Measurements from ENCODE around the gene TCEAL4. TPM values are rescaled to one million over a fixed set of nuclear protein-coding genes. Genes with fewer than 3 reads are reported as not detected.

TCEAL4 gene
- total and polyA plus RNA-seq, 2 of the 13 experiments (the other 11 are each of a cell fraction or from before 2014, with no cell fraction given), result 12.6 to 31.0 TPM

GRCh38 chrX:103552236-103552635 lies 33.1 kb upstream of the TCEAL4 start (continued):
- TF ChIP-seq AFF4 (CRISPR knock-in tag; IDR thresholded peaks at IDR 0.05), result no peak
- no peak for TF ChIP-seq FOXO4 (CRISPR knock-in tag; conservative IDR thresholded peaks at IDR 0.05)
- TF ChIP-seq ZNF512B (CRISPR knock-in tag; IDR thresholded peaks at IDR 0.05; ENCODE audit: borderline replicate concordance), result no peak
- TF ChIP-seq NBN (conservative IDR thresholded peaks at IDR 0.05), result no peak
- no peak for TF ChIP-seq RBAK (CRISPR knock-in tag; IDR thresholded peaks at IDR 0.05)
- no peak for TF ChIP-seq ZKSCAN8 (CRISPR knock-in tag; IDR thresholded peaks at IDR 0.05; ENCODE audit: borderline replicate concordance)
- TF ChIP-seq JUNB (CRISPR knock-in tag; IDR thresholded peaks at IDR 0.05; ENCODE audit: borderline replicate concordance), result no peak
- peak; percentile 88 for TF ChIP-seq HNF4A (CRISPR knock-in tag; IDR thresholded peaks at IDR 0.05)
- TF ChIP-seq PHF21A (CRISPR knock-in tag; IDR thresholded peaks at IDR 0.05), result no peak
- TF ChIP-seq THYN1 (CRISPR knock-in tag; IDR thresholded peaks at IDR 0.05; ENCODE audit: borderline replicate concordance, low read depth), result no peak
- TF ChIP-seq ZNF24 (IDR thresholded peaks at IDR 0.05), result no peak
- TF ChIP-seq ZNF563 (CRISPR knock-in tag; IDR thresholded peaks at IDR 0.05), result no peak
- no peak for TF ChIP-seq ZNF841 (CRISPR knock-in tag; IDR thresholded peaks at IDR 0.05; ENCODE audit: borderline replicate concordance)
- no peak for TF ChIP-seq ZBTB20 (CRISPR knock-in tag; IDR thresholded peaks at IDR 0.05; ENCODE audit: borderline replicate concordance, low read depth)
- TF ChIP-seq ZNF234 (CRISPR knock-in tag; conservative IDR thresholded peaks at IDR 0.05), result no peak
- TF ChIP-seq CEBPG (CRISPR knock-in tag; IDR thresholded peaks at IDR 0.05), result peak; percentile 87
- TF ChIP-seq NCOR1 (IDR thresholded peaks at IDR 0.05; ENCODE audit: borderline replicate concordance, low read length), result peak; percentile 63; the same call in 1 of the 2 replicates
- no peak for TF ChIP-seq NRL (CRISPR knock-in tag; IDR thresholded peaks at IDR 0.05; ENCODE audit: borderline replicate concordance)
- no peak for TF ChIP-seq ZNF589 (CRISPR knock-in tag; conservative IDR thresholded peaks at IDR 0.05)
- no peak for TF ChIP-seq ZNF550 (CRISPR knock-in tag; IDR thresholded peaks at IDR 0.05; ENCODE audit: borderline replicate concordance)
- TF ChIP-seq TEAD3 (CRISPR knock-in tag; optimal IDR thresholded peaks at IDR 0.05; ENCODE audit: borderline replicate concordance), result no peak
- TF ChIP-seq CENPT (CRISPR knock-in tag; IDR thresholded peaks at IDR 0.05; ENCODE audit: low read depth), result no peak
- TF ChIP-seq NPAS2 (CRISPR knock-in tag; IDR thresholded peaks at IDR 0.05; ENCODE audit: borderline replicate concordance), result no peak
- peak; percentile 96 for TF ChIP-seq CEBPB (IDR thresholded peaks at IDR 0.05; ENCODE audit: borderline replicate concordance, low read depth, low read length)
- TF ChIP-seq POLR2A (IDR thresholded peaks at IDR 0.05; ENCODE audit: insufficient read depth in 1 of 2, low read depth in 2 of 2, low read length in 2 of 2), result no peak

All from HepG2 (cell line).